Left ventricle myocardium superior (tissue), 1 donor: Measurements from ENCODE around the gene ALAS1. TPM values are rescaled to one million over a fixed set of nuclear protein-coding genes. Genes with fewer than 3 reads are reported as not detected.
"Not testable (repeated sequence)": the region's sequence is repeated elsewhere in the genome, so short reads cannot be mapped to it uniquely, and the experiment has no call there.

Experiments used
- ATAC-seq: fragments of 200-7000 bp; cut with Tn5 transposase; one replicate; pipeline ENCODE4 v1.9.1; 2020; ENCODE audit warnings: mild to moderate bottlenecking, moderate library complexity
- DNase-seq: peaks from one replicate; pipeline ENCODE4 v3.0.0-alpha.2; 2020
- intact Hi-C: fragments of 100-400 bp; cut with micrococcal nuclease; formaldehyde crosslinking; loops from one replicate; pipeline ENCODE4 v1.11.0; 2022
- total RNA-seq: library from RNA; stranded (reverse); fragmentation: NEBNext Ultra II Directional; extraction: Animal tissue kit (Norgen Biotek cat#: 25700); gene quantifications from one replicate; pipeline ENCODE4 v1.2.1, GENCODE V29; 2021
- donor health status: DM: no; HTN: yes; CAD: no; lungs with severe emphysema.

ALAS1 gene
- total RNA-seq, 1 donor from 2014 or later: 166 TPM

GRCh38 chr3:52175416-52176179 lies 22.4 kb upstream of the ALAS1 start:
- DNase-seq (no peak), ATAC-seq (no peak)
- intact Hi-C loops: no loop called here

DNA sequence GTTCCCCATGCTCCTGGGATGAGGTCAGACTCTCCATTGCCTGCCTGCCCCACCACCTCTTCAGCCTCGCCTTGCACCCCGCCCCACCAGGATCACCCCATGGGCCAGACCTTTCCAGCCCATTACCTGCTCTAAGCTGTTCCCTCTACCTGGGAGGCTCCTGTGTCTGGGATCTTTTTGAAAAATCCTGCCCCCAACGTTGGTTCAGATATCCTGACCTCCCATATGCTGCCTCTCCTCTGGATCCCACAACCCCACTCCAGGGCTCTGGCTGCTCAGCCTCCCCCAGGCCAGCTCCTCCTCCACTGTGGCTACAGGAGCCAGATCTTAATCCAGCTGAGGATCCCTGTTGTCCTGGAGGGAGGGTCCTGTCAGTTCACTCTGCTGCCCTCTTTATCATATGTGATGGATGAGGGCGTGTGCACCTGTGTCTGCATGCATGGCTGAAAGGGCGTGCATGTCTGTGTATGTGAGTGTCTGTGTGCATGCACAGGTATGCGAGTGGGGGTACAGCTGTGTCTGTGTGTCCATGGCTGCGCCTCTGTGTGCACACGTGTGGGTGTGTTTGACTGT lies 21.7 kb upstream of the ALAS1 start:
- intact Hi-C loops: no loop called here
- ATAC-seq: no peak
- no peak for DNase-seq

GRCh38 chr3:52176951-52177700 lies 20.8 kb upstream of the ALAS1 start:
- intact Hi-C loops: no loop called here
- DNase-seq: no peak
- ATAC-seq: no peak

GRCh38 chr3:52177701-52178042 lies 20.3 kb upstream of the ALAS1 start:
- intact Hi-C loops: no loop called here
- DNase-seq (no peak), ATAC-seq (no peak)

GRCh38 chr3:52178126-52178525 lies 19.8 kb upstream of the ALAS1 start:
- ATAC-seq, intact Hi-C loops, DNase-seq: not testable (repeated sequence)

DNA sequence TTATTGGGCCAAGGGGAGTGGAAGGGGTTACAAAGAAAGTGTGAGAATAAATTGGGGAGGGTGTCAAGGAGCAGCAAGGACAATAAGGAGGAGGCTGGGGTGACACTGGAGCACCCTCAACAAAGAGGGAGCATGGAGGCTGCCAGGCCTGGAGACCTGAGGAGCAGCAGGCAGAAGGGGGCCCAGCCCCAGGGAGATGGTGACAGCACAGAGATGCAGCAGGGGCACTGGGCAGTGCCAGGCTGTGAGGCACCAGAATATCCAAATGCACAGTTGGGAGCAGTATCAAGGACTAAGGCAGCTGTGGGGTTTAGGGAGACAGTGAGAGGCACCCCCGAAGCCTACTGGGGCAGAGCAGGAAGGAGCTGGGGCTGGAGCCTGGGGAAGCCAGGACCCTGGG lies 19.4 kb upstream of the ALAS1 start:
- ATAC-seq (no peak), DNase-seq (no peak)
- intact Hi-C loops: no loop called here

GRCh38 chr3:52181543-52181942 lies 16.4 kb upstream of the ALAS1 start:
- intact Hi-C loops: no loop called here
- ATAC-seq (no peak), DNase-seq (no peak)

DNA sequence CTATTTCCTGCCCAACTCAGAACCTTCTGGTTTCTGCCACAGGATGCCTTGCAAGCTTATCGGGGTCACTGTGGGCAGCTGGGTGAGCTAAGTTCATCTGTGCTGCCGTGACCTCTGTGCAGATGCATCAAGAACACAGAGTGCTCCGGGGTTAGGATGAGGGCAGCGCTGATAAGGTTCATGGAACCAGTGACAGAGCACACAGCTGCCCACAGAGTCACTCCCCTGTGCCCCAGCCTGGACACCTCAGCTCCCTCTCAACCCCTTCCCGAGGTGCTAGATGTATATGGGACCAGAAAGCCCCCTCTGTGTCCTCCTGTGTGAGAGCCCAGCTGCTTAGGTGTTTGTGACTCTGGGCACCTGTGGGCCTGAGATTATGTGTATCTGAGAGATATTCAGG lies 15.8 kb upstream of the ALAS1 start:
- peak; percentile 69 for ATAC-seq
- intact Hi-C loops: no loop called here
- DNase-seq: no peak

DNA sequence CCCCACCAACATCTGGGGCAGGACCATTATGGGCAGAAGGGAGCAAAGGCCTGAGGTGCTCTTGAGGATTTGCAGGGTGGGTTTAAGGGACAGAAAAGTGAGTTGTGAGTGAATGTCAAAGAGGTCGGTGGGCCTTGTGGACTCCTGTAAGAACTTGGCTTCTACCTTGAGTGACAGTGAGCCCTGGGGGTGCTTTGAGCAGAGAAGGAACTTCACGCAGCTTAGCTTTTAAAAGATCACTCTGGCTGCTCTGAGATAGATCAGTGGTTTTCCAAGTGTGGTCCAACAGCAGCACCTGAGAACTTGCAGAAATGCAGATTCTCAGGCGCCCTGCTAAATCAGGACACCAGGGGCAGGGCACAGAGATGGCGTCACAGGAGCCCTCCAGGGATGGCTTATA lies 15.3 kb upstream of the ALAS1 start:
- intact Hi-C loops: no loop called here
- DNase-seq: no peak
- ATAC-seq: no peak

GRCh38 chr3:52183786-52184445 lies 14.0 kb upstream of the ALAS1 start:
- peak; percentile 74 for ATAC-seq
- DNase-seq: peak; percentile 53
- intact Hi-C loops: no loop called here

GRCh38 chr3:52184690-52185089 lies 13.3 kb upstream of the ALAS1 start:
- ATAC-seq: no peak
- intact Hi-C loops: no loop called here
- DNase-seq: no peak

DNA sequence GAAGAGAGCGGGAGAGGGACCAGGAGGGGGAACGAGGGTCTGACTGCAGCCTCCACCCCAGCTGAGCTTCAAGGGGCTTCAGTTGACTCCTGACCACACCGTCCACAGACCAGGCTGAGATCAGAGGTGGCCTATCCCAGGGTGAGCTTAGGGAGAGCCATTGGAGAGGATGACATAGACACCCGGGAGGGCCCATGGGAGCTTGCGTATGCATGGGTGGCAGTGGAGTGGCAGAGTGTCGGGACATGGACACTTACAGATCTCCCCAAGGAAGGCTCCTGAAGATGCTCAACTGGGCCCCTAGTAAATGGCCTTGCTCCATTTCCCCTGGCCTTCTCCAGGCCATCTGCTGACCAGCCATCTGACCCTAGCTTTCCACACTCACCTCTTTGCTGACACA lies 12.6 kb upstream of the ALAS1 start:
- ATAC-seq (no peak), DNase-seq (no peak)
- intact Hi-C loops: no loop called here

GRCh38 chr3:52185837-52186236 lies 12.1 kb upstream of the ALAS1 start:
- intact Hi-C loops: no loop called here
- ATAC-seq (no peak), DNase-seq (no peak)

DNA sequence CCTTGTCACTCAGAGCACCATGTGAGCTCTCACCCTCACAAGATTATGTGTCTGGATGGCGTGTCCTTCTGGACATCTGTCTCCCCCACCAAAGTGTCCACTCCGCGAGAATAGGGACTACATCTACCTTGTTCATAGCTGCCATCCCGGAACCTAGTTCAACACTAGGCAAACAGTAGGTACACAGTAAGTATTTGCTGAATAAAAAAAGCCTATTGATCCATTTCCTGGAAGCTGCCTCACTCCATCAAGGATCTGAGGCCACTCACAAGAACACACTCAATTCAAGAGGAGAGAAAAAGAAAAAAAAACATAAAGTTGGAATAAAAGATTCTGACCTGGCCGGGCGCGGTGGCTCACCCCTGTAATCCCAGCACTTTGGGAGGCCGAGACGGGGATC lies 11.2 kb upstream of the ALAS1 start:
- ATAC-seq (no peak), DNase-seq (no peak)
- intact Hi-C loops: no loop called here

DNA sequence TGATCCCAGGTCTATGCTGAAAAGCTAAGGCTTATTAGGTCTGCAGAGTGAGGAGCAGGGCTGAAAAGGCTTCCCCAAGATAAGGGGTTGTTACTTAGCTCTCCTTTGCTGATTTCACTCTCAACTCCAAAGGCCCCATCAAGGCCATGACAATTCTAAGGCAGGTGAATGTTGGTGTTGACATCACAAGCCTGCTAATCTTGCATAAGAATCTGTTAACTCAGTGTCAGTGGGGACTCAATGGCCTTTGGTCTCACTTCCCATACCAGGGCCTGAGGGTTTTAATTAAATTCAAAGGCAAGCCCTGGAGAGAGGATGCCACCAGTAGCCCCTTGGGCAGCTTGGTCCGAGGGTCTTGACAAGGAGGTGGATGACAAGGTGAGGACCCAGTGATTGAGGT lies 9.4 kb upstream of the ALAS1 start:
- intact Hi-C loops: no loop called here
- DNase-seq (no peak), ATAC-seq (no peak)

GRCh38 chr3:52190294-52191074 lies 7.5 kb upstream of the ALAS1 start:
- peak; percentile 44 for ATAC-seq
- intact Hi-C loops: no loop called here
- peak; percentile 54 for DNase-seq

- intact Hi-C loops: no loop called here
- DNase-seq (no peak), ATAC-seq (no peak)
Measured at GRCh38 chr3:52191663-52192062, 6.3 kb upstream of the ALAS1 start.

DNA sequence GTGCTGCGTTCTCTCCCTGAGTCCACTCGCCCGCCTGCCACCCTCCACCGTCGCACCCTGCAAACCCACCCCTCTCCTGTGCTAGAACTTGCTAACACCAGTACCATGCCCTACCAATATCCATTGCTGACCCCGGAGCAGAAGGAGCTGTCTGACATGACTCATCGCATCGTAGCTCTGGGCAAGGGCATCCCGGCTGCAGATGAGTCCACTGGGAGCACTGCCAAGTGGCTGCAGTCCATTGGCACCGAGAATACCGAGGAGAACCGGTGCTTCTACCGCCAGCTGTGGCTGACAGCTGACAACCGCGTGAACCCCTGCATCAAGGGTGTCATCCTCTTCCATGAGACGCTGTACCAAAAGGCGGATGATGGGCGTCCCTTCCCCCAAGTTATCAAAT lies 4.9 kb upstream of the ALAS1 start:
- intact Hi-C loops: no loop called here
- peak; percentile 9 for ATAC-seq
- peak; percentile 75 for DNase-seq

GRCh38 chr3:52194485-52195290 lies 3.3 kb upstream of the ALAS1 start:
- DNase-seq (peak; percentile 79), ATAC-seq (no peak)
- intact Hi-C loops: no loop called here
